ENCODE measurements around the gene GMFB.
"Not testable (repeated sequence)": the region's sequence is repeated elsewhere in the genome, so short reads cannot be mapped to it uniquely, and the experiment has no call there.

Gene GMFB

DNA sequence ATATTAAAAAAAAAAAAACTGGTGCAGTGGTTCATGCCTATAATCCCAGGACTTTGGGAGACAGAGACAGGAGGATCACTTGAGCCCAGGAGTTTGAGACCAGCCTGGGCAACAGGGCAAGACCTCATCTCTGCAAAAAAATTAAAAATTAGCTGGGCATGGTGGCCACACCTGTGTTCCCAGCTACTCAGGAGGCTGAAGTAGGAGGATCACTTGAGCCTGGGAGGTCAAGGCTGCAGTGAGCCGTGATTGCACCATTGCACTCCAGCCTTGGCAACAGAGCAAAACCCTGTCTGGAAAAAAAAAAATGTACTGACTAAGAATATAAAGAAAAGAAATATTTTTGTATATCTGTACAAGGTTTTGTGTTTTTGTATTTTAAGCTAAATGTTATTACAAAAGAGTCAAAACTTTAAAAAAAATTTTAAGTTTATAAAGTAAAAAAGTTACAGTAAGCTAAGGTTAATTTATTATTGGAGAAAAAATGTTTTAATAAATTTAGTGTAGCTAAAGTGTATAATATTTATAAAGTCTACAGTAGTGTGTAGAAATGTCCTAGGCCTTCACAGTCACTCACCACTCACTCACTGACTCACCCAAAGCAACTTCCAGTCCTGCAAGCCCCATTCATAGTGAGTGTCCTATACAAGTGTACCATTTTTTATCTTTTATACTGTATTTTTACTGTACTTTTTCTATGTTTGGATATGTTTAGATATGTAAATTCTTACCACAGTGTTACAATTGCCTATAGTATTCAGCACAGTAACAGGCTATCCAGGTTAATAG lies 31.8 kb downstream of the GMFB start:
- DNase-seq = not testable (repeated sequence)

DNA sequence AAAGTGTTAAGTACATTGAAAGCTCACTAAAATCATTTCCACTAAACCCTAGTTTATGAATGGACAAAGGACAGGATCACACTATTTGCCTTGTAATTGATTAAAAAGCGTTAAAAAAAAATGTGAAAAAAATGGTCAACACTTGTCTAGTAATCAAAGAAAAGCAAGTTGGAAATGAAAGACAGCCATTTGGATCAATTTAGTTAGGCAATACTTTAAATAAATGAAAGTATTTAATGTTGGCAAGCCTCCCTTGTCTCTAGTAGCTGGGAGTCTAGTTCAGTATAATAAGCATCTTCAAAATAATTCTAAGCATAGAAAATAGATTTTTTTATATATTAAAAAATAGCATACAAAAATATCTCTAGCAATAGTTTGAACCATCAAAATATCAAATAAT lies 33.4 kb downstream of the GMFB start:
- DNase-seq = no peak

GRCh38 chr14:54453990-54454389 lies 34.8 kb downstream of the GMFB start:
- DNase-seq = not testable (repeated sequence)

DNA sequence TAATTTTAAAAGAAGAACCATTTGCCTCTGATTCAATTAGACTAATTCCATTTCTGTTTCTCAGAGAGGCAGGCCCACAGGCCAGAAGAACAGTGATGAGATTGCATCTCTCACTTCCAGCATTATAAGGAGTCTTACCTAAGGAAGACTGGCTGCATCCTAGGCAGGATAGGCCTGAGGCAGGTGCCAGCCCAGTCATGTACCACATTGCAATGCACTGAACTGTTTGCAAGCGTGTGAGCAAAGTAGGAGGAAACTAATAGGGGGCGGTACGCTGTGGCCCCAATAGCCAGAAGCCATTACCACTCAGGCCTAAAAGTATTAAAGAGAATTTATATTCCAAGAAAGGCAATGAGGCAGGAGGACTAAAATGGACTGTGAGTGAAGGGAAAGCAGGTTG lies 35.5 kb downstream of the GMFB start:
- DNase-seq = no peak

- no peak for DNase-seq
Measured at GRCh38 chr14:54451961-54452360, 36.8 kb downstream of the GMFB start.

DNA sequence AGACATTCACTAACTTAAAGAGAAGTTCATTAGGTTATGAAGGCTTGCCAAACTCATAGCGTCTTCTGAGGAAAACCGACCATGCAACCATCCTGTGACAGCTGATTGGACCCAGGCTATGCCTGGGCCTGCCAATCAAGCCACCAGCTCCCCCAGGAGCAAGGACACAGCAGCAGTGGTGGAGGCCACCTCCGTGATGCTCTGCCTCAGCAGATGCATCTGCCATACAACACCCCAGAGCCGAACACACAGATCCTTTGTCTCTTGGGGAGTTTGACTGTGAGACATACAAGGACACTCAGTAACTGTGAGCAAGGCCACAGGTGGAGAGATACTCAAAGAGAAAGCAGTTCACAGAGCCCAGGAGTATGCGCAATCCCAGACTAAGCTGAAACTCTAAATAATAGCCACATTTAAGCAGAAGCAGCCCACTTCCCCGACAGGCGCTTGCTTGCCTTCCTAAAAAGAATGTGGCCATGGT lies 37.6 kb downstream of the GMFB start:
- no peak for DNase-seq

GRCh38 chr14:54450535-54450934 lies 38.2 kb downstream of the GMFB start:
- DNase-seq = peak; percentile 36

GRCh38 chr14:54447231-54447692 lies 41.5 kb downstream of the GMFB start:
- no peak for DNase-seq

- DNase-seq = no peak
Measured at GRCh38 chr14:54446161-54446693, 42.6 kb downstream of the GMFB start.

- no peak for DNase-seq
Measured at GRCh38 chr14:54444681-54445080, 44.1 kb downstream of the GMFB start.

DNA sequence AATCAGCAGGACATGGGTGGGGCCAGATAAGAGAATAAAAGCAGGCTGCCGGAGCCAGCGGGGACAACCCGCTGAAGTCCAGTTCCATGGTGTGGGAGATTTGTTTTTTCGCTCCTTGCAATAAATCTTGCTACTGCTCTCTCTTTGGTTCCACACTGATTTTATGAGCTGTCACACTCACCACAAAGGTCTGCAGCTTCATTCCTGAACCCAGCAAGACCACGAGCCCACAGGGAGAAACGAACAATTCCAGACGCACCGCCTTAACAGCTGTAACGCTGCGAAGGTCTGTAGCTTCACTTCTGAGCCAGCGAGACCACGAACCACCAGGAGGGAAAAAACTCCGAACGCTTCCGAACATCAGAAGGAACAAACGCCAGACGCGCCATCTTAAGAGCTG lies 44.8 kb downstream of the GMFB start:
- no peak for DNase-seq

GRCh38 chr14:54442961-54443360 lies 45.8 kb downstream of the GMFB start:
- not testable (repeated sequence) for DNase-seq

DNA sequence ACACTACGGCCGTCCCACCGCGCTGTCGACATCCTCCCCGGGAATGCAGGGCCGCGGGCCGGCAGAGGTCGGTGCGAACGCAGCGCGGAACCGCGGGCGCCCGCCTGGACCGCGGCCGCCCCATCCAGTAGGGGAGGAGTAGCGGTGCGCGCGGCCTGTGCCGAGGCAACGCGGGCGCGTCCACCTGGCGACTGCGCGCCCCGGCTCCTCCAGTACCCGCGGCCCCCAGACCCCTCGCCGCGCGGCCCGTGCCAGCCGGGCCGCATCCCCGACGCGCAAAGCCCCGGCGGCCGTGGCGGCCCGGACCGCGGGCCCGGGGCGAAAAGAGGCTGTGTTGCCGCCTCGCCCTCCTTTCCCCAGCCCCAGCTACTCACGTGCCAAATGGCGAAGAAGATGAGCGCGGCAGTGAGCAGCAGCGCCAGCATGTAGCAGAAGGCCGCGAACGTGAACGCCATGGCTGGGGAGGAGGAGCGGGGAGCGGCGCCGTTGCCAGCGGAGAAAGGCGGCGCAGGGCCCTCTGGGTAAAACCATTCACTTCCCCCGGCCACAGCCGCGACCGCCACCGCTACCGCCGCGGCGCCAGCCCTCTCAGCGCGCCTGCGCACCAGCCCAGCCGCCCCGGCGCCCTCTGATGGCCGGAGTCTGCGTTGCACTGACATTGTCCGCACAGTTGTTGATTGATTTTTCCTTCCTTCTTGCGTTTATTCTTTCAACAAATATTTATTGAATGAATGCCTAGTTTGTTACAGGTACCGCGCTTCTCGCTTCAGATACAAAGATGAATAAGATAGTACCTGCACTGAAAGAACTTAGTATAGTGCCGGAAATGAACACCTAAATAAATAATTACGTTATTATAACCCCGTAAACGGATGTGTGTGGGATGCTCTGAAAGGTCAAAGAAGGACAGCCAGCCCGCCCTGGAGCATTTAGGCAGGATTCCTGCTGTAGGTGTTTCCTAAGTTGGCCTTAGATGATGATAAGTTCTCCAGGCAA lies 47.6 kb downstream of the GMFB start, which contains the start of gene CNIH1:
Gene CNIH1, minus strand, starts transcription at position 502 of the 996 bp plus-strand sequence. Its CDS starts 47 bp downstream, at position 455.
- peak; percentile 73 for DNase-seq

- DNase-seq = no peak
Measured at GRCh38 chr14:54440476-54440872, 48.3 kb downstream of the GMFB start.

DNA sequence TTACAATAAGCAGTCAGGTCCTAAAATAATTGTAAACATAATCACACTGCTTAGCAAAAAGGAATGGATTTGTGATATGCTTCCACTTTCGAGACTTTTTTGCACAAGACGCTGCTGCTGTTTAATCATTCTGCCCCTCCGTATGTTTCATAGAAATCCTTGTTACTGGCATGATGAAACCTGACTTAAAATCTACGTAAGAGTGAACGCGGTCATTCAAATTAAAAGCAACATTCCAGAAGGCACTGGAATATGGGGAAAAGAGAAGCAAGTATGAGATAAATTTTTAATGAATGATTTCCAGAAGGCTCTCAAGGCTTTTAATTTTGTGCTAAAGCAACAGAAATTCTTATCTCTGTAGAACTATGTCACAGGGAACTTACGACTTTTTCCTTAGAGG lies 48.7 kb downstream of the GMFB start:
- DNase-seq = no peak

DNA sequence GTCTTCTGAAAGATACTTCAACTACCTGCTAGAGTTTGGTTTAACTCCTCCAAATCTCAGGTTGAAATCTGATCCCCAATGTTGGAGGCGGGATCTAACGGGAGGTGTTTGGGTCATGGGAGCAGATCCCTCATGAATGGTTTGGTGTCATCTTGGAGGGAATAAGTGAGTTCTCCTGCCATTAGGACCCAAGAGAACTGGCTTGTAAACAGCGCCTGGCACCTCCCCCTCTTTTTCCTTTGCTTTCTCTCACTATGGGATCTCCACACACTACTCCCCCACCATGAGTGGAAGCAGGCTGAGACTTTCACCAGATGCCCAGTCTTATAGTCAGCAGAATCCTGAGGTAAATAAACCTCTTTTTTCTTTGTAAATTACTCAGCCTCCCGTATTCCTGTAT lies 50.1 kb downstream of the GMFB start:
- no peak for DNase-seq

GRCh38 chr14:54437954-54438353 lies 50.8 kb downstream of the GMFB start:
- DNase-seq = not testable (repeated sequence)

DNA sequence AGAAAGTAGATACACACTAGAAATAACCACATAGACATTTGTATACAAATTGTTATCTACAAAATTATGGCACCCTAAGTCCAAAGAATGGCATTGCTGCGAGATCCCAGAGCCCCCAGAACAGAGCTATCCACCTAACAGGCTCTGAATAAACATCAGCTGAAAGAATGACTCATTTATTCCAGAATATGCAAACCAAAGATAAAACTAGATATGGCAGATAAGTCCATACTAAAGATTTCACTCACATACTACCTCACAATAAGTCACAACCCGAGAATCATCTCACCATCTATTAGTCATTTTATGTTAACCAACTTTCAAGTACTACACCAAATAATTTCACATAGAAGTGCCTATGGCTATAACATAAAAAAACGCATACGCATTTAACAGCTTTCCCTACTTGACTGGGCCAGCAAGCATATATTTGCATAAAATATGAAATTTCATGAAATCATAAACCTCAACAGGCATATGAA lies 53.2 kb downstream of the GMFB start:
- peak; percentile 22 for DNase-seq

GRCh38 chr14:54428527-54428926 lies 60.3 kb downstream of the GMFB start:
- no peak for DNase-seq

- no peak for DNase-seq
Measured at GRCh38 chr14:54427871-54428270, 60.9 kb downstream of the GMFB start.

GRCh38 chr14:54425537-54426274 lies 63.1 kb downstream of the GMFB start:
- no peak for DNase-seq

DNA sequence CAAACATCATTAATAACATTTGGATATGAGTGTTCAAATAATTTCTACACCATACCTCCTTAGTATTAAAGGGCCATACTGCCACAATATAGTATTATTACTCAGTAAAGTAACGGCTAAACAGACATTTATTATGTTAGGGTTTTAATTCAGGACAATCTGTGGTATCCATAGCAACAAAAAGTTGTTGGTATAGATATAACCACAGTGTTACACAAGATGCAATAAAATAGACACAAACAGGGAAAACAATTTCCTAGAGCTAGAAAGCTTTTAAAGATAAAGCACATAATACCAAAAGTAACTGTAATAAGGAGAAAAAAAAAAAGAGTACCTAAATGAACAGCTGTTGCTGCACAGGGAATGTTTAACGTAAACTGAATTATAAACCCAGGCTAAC lies 63.7 kb downstream of the GMFB start:
- DNase-seq = no peak
